GM19240 (cell line): ENCODE data around the gene NTS.

Experiments
- DNase-seq: peaks from one replicate; pipeline ENCODE4 v3.0.0; 2011; ENCODE audit warnings: low spot score; ENCODE audit not compliant: insufficient read length

The NTS gene

GRCh38 chr12:85920324-85920947, 46.3 kb downstream of the NTS start:
- DNase-seq = no peak

GRCh38 chr12:85923767-85924331, 49.8 kb downstream of the NTS start:
- DNase-seq = no peak

DNA sequence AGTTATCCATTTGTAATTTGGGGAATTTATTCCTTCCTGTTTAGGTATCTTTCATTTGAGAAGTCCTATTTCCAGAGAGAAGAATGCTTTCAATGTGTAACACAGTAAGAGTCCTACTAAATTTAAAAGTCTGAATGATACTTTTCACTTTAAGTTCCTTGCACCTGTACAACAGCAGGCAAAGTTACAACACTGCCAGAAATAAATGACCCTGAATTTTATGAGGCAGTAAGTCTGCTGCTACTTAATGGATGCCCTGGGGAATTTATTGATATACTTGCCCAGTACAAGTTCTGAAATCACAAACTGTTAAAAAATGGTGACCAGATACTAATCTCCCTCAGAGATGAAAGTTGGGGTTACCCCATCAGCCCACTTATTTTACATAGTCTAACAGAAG, 53.1 kb downstream of the NTS start:
- DNase-seq = no peak
